T-helper 1 cell treated with Interleukin-12 subunit alpha and Interleukin-12 subunit beta and Interleukin-4 antibody, amounts not matched to agents 30 ng/mL and 1 ng/mL, for 36 hours (primary cell): ENCODE data around the gene CAMKK2. TPM values are rescaled to one million over a fixed set of nuclear protein-coding genes. Genes with fewer than 3 reads are reported as not detected.
"Not testable (repeated sequence)": the region's sequence is repeated elsewhere in the genome, so short reads cannot be mapped to it uniquely, and the experiment has no call there.

Experiments used
- intact Hi-C: fragments of 100-400 bp; cut with micrococcal nuclease; formaldehyde crosslinking; loops from one replicate; pipeline ENCODE4 v1.15.1; 2024
- total RNA-seq: library from RNA; stranded (reverse); gene quantifications from 2 replicates; pipeline ENCODE4 v1.2.3, GENCODE V29; 2022

Gene CAMKK2
- total RNA-seq, 1 donor from 2014 or later, result 32.1 TPM

- intact Hi-C loops, result no loop called here
Observed at GRCh38 chr12:121227294-121227693, 69.2 kb downstream of the CAMKK2 start.

GRCh38 chr12:121226871-121227270 is 69.6 kb downstream of the CAMKK2 start:
- intact Hi-C loops, result not testable (repeated sequence)

DNA sequence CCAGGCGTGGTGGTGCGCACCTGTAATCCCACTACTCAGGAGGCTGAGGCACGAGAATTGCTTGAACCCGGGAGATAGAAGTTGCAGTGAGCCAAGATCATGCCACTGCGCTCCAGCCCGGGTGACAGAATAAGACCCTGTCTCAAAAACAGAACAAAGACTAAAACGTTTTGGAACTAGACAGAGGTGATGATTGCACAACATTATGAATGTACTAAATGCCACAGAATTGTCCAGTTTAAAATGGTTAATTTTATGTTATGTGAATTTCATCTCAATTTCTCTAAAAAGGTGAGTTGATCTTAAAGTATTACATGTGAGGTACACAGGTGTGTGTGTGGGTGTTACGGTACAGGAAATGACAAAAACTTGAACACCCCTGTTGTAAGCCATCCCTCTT is 70.1 kb downstream of the CAMKK2 start:
- intact Hi-C loops, result no loop called here

DNA sequence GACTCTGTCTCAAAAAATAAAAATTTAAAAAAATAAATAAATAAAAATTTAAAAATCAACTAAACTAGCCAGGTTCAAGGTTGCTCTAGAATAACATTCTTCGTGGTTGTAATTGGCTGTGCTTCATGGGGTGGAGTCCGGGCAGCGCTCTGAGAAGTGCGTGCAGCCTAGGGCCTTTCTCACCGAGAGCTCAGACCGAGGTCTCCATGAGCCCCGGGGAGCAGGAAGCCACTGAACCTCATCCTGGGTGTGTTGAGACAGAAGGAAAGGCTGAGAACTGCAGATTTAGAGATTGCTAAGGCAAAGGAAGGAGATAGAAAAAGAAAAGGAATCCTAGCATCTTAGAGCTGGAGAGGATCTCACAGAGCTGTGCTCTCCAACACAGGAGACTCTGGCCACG is 71.9 kb downstream of the CAMKK2 start:
- intact Hi-C loops, result loop anchor here (1.0 to 5.0 kb wide), 5 partner anchors 14 to 207 kb away; partner anchors contain the start of genes C12orf43, P2RX4 and RNF34

DNA sequence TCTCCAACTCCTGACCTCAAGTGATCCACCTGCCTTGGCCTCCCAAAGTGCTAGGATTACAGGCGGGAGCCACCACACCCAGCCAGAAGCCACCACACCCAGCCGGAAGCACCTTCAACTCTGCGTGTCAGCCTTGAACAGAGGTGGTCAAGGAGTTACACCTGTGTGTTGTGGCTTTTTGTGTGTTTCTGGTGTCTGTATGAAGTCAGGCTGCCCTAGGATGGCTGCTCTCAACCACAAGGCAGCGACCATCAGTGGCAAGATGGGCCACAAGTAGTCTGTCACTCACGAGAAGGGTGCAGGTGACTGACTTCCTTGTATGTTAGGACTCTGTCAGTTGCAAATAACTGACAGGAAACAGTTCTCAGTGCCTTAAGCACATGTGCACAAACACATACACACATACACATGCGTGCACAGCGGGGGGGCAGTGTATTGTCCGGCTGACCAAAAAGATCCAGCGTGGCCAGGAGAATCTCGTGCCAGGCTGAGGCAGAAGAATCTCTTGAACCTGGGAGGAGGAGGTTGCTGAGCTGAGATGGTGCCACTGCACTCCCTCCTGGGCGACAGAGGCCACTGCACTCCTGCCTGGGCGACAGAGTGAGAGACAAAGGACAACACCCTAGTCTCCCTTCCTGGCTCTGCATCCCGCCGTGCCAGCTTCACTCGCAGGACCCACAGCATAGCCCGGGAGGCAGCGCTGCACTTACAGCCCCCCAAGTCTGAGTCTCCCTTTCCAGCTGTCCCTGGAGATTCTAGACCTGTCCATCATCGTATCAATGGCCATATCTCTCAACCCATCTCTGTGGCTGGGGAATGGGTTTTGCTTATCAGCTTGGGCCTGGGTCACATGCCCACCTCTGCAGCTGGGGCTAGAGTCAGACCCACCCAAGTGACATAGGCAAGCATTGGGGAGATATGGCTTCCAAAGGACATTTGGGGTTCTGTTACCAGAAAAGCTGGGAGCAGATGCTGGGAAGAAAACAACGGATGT is 72.9 kb downstream of the CAMKK2 start:
- intact Hi-C loops, result loop anchor here (1.0 to 5.0 kb wide), 8 partner anchors 8 to 206 kb away; partner anchors contain the start of genes C12orf43, P2RX4 and RNF34

GRCh38 chr12:121222847-121223246 is 73.7 kb downstream of the CAMKK2 start:
- intact Hi-C loops, result loop anchor here (1.0 to 5.0 kb wide), 5 partner anchors 8 to 206 kb away; partner anchors contain the start of genes C12orf43 and RNF34

DNA sequence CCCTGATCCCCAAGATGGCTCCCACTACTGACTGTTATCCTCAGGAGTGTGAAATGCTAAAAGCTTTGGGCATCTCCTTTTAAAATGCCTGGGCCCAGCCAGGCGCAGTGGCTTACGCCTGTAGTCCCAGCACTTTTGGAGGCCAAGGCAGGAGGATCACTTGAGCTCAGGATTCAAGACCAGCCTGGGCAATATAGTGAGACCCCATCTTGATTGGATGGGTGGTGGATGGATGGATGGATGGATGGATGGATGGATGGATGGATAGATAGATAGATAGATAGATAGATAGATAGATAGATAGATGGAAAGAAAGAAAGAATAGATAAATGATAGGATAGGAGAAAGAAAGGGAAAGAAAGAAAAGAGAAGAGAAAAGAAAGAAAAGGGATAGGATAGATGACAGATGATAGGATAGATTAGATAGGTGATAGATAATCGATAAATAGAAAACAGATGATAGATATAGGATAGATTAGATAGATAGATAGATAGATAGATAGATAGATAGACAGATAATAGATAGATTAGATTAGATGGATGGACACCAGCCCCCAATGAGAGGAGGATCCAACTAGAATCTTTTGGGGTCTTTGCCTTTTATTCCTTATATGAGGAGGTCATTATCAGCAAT is 77.0 kb downstream of the CAMKK2 start:
- intact Hi-C loops, result no loop called here

- intact Hi-C loops, result no loop called here
Observed at GRCh38 chr12:121218588-121219352, 77.7 kb downstream of the CAMKK2 start.

DNA sequence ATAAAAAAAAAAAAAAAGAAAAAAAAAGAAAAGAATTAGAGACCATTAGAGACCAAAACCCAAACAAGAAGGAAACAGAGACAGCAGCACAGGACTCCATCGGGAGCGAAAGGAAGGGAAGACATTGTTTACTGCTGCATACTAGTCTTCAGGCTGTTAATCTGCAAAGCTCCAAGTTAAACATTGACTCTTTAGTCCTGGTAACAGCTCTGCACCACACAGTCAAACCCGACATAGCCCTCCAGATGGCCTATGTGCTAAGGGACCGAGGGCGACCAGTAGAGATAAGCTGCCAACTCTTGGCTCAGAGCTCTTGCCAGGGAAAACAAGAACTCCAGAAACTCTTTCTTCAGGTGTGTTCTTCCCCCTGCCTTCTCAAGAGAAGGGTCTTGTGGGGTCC is 78.7 kb downstream of the CAMKK2 start:
- intact Hi-C loops, result no loop called here

- intact Hi-C loops, result no loop called here
Observed at GRCh38 chr12:121217063-121217462, 79.4 kb downstream of the CAMKK2 start.

GRCh38 chr12:121216102-121216501 is 80.4 kb downstream of the CAMKK2 start:
- intact Hi-C loops, result no loop called here

DNA sequence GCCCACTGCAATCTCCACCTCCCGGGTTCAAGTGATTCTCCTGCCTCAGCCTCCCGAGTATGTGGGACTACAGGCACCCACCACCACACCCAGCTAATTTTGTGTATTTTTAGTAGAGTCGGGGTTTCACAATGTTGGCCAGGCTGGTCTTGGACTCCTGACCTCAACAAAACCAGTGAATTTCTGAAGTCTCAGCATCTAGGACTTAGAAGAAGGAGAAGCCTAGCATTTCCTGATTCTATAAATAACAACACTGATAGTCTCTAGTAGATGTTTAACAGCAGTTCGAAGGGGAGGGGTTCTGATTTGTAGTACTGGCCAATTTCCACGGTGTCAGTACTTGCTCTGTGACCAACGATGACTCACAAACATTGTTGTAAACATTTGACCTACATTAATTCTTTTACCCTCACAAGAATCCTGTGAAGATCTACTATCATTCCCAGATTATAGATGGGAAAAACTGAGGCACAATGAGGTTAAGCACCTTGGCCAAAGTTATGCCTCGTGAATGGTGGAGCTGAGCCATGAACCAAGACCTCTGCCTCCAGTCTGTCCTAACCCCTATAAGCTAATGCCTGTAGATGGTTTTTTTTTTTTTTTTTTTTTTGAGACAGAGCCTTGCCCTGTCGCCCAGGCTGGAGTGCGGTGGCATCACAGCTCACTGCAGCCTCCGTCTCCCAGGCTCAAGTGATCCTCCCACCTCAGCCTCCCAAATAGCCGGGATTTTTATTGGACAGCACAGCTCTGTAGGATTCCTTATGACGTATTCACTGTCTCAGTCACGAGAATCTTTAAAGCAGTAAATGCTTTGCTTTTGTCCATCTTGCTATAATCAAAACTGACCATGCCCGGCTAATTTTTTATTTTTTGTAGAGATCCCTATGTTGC is 81.4 kb downstream of the CAMKK2 start:
- intact Hi-C loops, result loop anchor here (1.0 to 5.0 kb wide), 3 partner anchors 8 to 1862 kb away; partner anchors contain the start of gene CAMKK2

GRCh38 chr12:121214166-121214777 is 82.2 kb downstream of the CAMKK2 start:
- intact Hi-C loops, result loop anchor here (5.0 kb wide), 2 partner anchors 83 to 1863 kb away; partner anchors contain the start of gene CAMKK2

GRCh38 chr12:121212875-121213274 is 83.6 kb downstream of the CAMKK2 start:
- intact Hi-C loops, result loop anchor here (5.0 kb wide), 2 partner anchors 84 to 1864 kb away; partner anchors contain the start of gene CAMKK2

- intact Hi-C loops, result loop anchor here (1.0 to 5.0 kb wide), 8 partner anchors 14 to 1867 kb away; partner anchors contain the start of genes C12orf43 and CAMKK2
Observed at GRCh38 chr12:121209624-121210572, 86.6 kb downstream of the CAMKK2 start, which contains the start of gene P2RX4. Gene P2RX4 (plus strand): TSS chr12:121210129. CDS start chr12:121210165, 36 bp downstream.

GRCh38 chr12:121209221-121209620 is 87.3 kb downstream of the CAMKK2 start:
- intact Hi-C loops, result loop anchor here (1.0 kb wide), 1 partner anchor 193 kb away; the partner anchor contains the start of gene C12orf43

DNA sequence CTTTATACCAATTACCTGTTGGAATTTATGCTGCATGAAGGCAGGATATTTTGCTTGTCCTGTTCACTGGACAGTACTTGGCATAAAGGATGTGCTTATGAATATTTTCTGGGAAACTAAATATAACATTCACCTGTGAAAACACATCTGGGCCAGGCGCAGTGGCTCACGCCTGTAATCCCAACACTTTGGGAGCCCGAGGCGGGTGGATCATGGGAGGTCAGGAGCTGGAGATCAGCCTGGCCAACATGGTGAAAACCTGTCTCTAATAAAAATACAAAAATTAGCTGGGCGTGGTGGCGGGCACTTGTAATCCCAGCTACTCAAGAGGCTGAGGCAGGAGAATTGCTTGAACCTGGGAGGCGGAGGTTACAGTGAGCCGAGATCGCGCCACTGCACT is 87.9 kb downstream of the CAMKK2 start:
- intact Hi-C loops, result not testable (repeated sequence)

DNA sequence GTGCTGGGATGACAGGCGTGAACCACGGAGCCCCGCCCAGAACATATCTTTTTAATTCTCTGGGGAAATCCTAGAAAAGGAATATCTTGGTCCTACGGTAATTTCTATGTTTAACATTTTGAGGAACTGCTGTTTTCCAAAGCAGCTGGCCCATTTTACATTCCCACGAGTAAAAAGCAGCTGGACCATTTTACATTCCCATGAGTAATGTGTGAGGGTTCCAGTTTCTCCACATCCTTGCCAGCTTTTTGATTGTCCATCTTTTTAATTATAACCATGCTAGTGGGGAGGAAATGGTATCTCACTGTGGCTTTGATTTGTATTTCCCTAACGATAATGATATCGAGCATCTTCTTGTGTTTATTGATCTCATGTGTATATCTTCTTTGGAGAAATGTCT is 91.0 kb downstream of the CAMKK2 start:
- intact Hi-C loops, result no loop called here
